Activated CD4-positive, alpha-beta T cell treated with anti-CD3 and anti-CD28 coated beads for 36 hours (primary cell): ENCODE results near the gene RPL37A. TPM values are rescaled to one million over a fixed set of nuclear protein-coding genes. Genes with fewer than 3 reads are reported as not detected.

ENCODE experiments used
- ATAC-seq: fragments of 200-7000 bp; cut with Tn5 transposase; one replicate; pipeline ENCODE4 v1.10.0; 2021; ENCODE audit warnings: mild to moderate bottlenecking, moderate library complexity
- CTCF ChIA-PET: fragments of 350-600 bp; sonication (Branson Sonifier 250); formaldehyde crosslinking; loops from one replicate; lab custom pipeline; 2021; ENCODE audit warnings: antibody characterized with exemption; lab: Charles Lee
- POLR2A ChIA-PET: fragments of 350-600 bp; sonication (Branson Sonifier 250); formaldehyde crosslinking; loops from one replicate; lab custom pipeline; 2021; ENCODE audit warnings: antibody characterized with exemption, inconsistent platforms; lab: Charles Lee
- DNase-seq: peaks from one replicate; pipeline ENCODE4 v3.0.0-alpha.2; 2020
- H3K27ac Mint-ChIP-seq: one replicate; pipeline ENCODE4 v1.8.0; 2021; ENCODE audit warnings: mixed read lengths
- H3K27me3 Mint-ChIP-seq: one replicate; pipeline ENCODE4 v1.8.0; 2021; ENCODE audit warnings: mixed read lengths
- H3K36me3 Mint-ChIP-seq: one replicate; pipeline ENCODE4 v1.8.0; 2021; ENCODE audit warnings: low read depth, mixed read lengths
- H3K4me1 Mint-ChIP-seq: one replicate; pipeline ENCODE4 v1.8.0; 2021; ENCODE audit warnings: mixed read lengths
- H3K4me3 Mint-ChIP-seq: one replicate; pipeline ENCODE4 v1.8.0; 2021; ENCODE audit warnings: mild to moderate bottlenecking, moderate library complexity, mixed read lengths
- H3K9me3 Mint-ChIP-seq: one replicate; pipeline ENCODE4 v1.8.0; 2021; ENCODE audit warnings: low read depth, mixed read lengths
- intact Hi-C, 2 experiments: fragments of 100-400 bp; cut with DNase I in 1 of 2; cut with micrococcal nuclease in 1 of 2; formaldehyde crosslinking; loops; one replicate each; pipeline versions ENCODE4 v1.14.2 to v1.15.1; 2022 to 2024; cut with DNase I, micrococcal nuclease
- total RNA-seq, 2 experiments: library from RNA; stranded (reverse); gene quantifications; one replicate each; pipeline ENCODE4 v1.2.3, GENCODE V29; 2021

RPL37A gene
- total RNA-seq, 2 experiments from 2014 or later: 3,228 to 4,134 TPM

GRCh38 chr2:216549926-216550690, 51.5 kb downstream of the RPL37A start:
- intact Hi-C loops: no loop called here
- Mint-ChIP-seq H3K4me1 (no peaks in the 10 kb centered on the region), H3K9me3 (no peaks in the 10 kb centered on the region), H3K27me3 (peaks cover 8% of the 10 kb centered on the region), H3K36me3 (no peaks in the 10 kb centered on the region), H3K27ac (no peak overlapping the region), H3K4me3 (no peak overlapping the region)
- POLR2A ChIA-PET: no interaction called here
- CTCF ChIA-PET: interaction anchor here (1.3 kb wide), 1 partner anchor 9 kb away, joined by 3 read pairs; no protein-coding TSS in a partner anchor
- ATAC-seq: no peak
- no peak for DNase-seq

- DNase-seq (no peak), ATAC-seq (no peak)
- intact Hi-C loops: no loop called here
- ChIA-PET CTCF (interaction anchor here (1.3 kb wide), 1 partner anchor 10 kb away, joined by 3 read pairs; no protein-coding TSS in a partner anchor), POLR2A (no interaction called here)
- no peak overlapping the region for H3K4me3 Mint-ChIP-seq
- no peaks in the 10 kb centered on the region for H3K9me3 Mint-ChIP-seq
- no peaks in the 10 kb centered on the region for H3K4me1 Mint-ChIP-seq
- H3K27ac Mint-ChIP-seq: no peak overlapping the region
- peaks cover 2% of the 10 kb centered on the region for H3K27me3 Mint-ChIP-seq
- no peaks in the 10 kb centered on the region for H3K36me3 Mint-ChIP-seq
Measured at GRCh38 chr2:216551234-216552068, 52.8 kb downstream of the RPL37A start.

GRCh38 chr2:216553093-216553478, 54.4 kb downstream of the RPL37A start:
- ChIA-PET POLR2A (no interaction called here), CTCF (interaction anchor here (0.6 kb wide), 1 partner anchor 40 kb away, joined by 3 read pairs; no protein-coding TSS in a partner anchor)
- Mint-ChIP-seq H3K36me3 (no peaks in the 10 kb centered on the region), H3K27ac (no peak overlapping the region), H3K4me3 (no peak overlapping the region), H3K27me3 (peaks cover 2% of the 10 kb centered on the region), H3K9me3 (no peaks in the 10 kb centered on the region), H3K4me1 (no peaks in the 10 kb centered on the region)
- DNase-seq (no peak), ATAC-seq (no peak)
- intact Hi-C loops: no loop called here

Other genes with a start within 250 kb of the RPL37A start
- not detected for gene MARCHF4, start 126.4 kb upstream of the RPL37A start, total RNA-seq
- gene SMARCAL1, start 86.4 kb upstream of the RPL37A start, total RNA-seq: 10 to 100 TPM; 25.9 to 27.7 TPM
- gene IGFBP2, start 134.6 kb downstream of the RPL37A start, total RNA-seq: 10 to 100 TPM in 1 of 2 experiments, 1 to 10 TPM in 1; 9.8 to 11.5 TPM
- not detected for gene IGFBP5, start 196.7 kb downstream of the RPL37A start, total RNA-seq